AG09309 (cell line): ENCODE results near the gene RSPRY1.

ENCODE experiments used
- DNase-seq: peaks from one replicate; pipeline ENCODE4 v3.0.0-alpha.2; 2010; ENCODE audit warnings: low read depth
- H3K4me3 ChIP-seq: 2 replicates; pipeline ENCODE4 v1.5.1; 2011; ENCODE audit warnings: mild to moderate bottlenecking, low read depth, low read length, moderate library complexity; ENCODE audit not compliant: control insufficient read depth
- CTCF ChIP-seq: IDR thresholded peaks from 2 replicates; pipeline ENCODE4 v1.5.1; 2011; ENCODE audit warnings: mild to moderate bottlenecking, low read depth, low read length, inconsistent platforms; ENCODE audit not compliant: insufficient read depth, control insufficient read depth; ENCODE audit errors: missing control alignments

The RSPRY1 gene

GRCh38 chr16:57165938-57166337 is 20.2 kb upstream of the RSPRY1 start:
- DNase-seq = no peak

GRCh38 chr16:57166451-57166850 is 19.7 kb upstream of the RSPRY1 start:
- H3K4me3 ChIP-seq = no peak overlapping the region
- no peak for DNase-seq
- TF ChIP-seq CTCF = no peak

More at GRCh38 chr16:57165938-57166337, 20.2 kb upstream of the RSPRY1 start:
- no peak overlapping the region for H3K4me3 ChIP-seq
- TF ChIP-seq CTCF = no peak

GRCh38 chr16:57166951-57167350 is 19.2 kb upstream of the RSPRY1 start:
- TF ChIP-seq CTCF = no peak
- H3K4me3 ChIP-seq = no peak overlapping the region
- DNase-seq = no peak

- DNase-seq = no peak
- no peak for TF ChIP-seq CTCF
- H3K4me3 ChIP-seq = no peak overlapping the region
Measured at GRCh38 chr16:57167538-57167937, 18.6 kb upstream of the RSPRY1 start.

GRCh38 chr16:57167953-57168352 is 18.2 kb upstream of the RSPRY1 start:
- peak; percentile 46 for DNase-seq
- H3K4me3 ChIP-seq = no peak overlapping the region
- TF ChIP-seq CTCF = peak; percentile 75

- no peak overlapping the region for H3K4me3 ChIP-seq
- TF ChIP-seq CTCF = no peak
- DNase-seq = no peak
Measured at GRCh38 chr16:57169327-57169726, 16.8 kb upstream of the RSPRY1 start.

- DNase-seq = no peak
- H3K4me3 ChIP-seq = no peak overlapping the region
- no peak for TF ChIP-seq CTCF
Measured at GRCh38 chr16:57172721-57173290, 13.3 kb upstream of the RSPRY1 start.
